HG03439 (cell line): ENCODE measurements around the gene TFB1M.
"Not testable (repeated sequence)": the region's sequence is repeated elsewhere in the genome, so short reads cannot be mapped to it uniquely, and the experiment has no call there.

Source experiments
- ATAC-seq: cut with Tn5 transposase; IDR thresholded peaks from one replicate; pipeline ENCODE4 v1.9.1; 2021; ENCODE audit warnings: mild to moderate bottlenecking, moderate library complexity; ENCODE audit not compliant: unreplicated experiment

The TFB1M gene

GRCh38 chr6:155244434-155244833 is 69.8 kb downstream of the TFB1M start:
- ATAC-seq = no peak

- ATAC-seq = no peak
Measured at GRCh38 chr6:155241966-155242365, 72.3 kb downstream of the TFB1M start.

DNA sequence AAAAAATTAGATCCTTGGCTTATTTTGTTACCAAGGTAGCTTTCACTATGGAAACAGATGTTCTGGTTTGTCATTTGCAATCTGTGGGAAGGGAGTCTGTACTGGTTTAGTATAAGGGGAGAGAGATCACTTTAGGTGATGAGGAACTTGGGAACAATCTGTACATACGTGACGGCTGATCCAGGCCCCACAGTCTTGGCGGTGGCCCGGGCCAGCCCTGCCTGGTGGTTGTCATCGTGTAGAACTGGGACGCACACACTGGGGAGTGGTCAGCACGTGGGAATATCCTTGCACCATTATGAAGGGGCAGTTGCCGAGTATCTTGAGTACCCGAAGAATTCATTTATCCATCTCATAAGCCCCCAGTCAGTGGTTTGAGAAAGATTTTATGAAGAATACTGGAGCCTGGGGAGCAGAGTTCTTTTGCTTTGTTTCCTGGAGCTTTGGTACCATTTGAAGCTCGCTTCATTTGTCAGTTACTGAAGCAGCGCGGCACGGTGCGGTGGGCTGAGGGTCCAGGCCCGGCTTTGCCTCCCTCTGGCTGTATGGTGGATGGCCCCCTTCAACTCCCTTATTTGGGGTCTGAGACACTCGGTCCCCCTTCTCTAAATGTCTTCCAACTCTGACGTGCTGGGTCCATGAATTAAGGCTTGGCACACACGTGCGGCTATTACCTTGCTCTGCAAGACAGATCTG is 73.2 kb downstream of the TFB1M start:
- no peak for ATAC-seq

- ATAC-seq = no peak
Measured at GRCh38 chr6:155237613-155238012, 76.7 kb downstream of the TFB1M start.

DNA sequence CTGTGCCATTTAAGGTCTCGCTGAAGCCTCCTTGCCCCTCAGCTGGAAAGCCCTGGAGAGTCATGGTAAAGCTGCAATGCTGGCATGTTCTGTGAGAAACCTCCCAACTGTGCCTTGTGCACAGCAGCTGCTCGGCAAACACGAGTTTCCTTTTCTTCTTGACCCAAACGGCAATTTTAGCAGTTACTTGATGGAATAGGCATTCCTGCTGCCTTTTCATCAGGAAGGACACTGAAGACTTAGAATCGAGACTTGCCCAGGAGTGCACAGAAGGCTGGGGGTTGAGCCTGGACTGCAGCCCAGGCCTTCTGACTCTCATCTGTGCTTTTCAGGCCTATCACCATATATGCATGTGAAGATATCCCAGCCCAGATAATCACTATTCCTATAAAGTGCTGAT is 79.2 kb downstream of the TFB1M start:
- no peak for ATAC-seq

DNA sequence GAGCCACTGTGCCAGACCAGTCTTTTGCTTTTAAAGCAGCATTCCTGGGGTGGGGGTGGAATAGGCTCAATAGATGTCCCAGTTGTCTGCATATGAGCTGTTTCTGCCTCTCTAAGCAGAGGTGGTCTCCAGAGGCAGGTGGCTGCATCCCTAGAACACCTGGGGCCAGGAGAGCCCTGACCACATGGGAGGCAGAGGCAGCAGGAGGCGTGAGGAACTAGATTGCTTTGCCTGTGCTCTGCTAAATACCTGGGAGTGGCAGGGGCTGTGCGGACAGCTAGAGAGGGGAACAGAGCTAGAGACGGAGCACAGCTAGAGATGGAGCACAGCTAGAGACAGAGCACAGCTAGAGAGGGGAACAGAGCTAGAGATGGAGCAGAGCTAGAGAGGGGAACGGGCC is 79.6 kb downstream of the TFB1M start:
- no peak for ATAC-seq

DNA sequence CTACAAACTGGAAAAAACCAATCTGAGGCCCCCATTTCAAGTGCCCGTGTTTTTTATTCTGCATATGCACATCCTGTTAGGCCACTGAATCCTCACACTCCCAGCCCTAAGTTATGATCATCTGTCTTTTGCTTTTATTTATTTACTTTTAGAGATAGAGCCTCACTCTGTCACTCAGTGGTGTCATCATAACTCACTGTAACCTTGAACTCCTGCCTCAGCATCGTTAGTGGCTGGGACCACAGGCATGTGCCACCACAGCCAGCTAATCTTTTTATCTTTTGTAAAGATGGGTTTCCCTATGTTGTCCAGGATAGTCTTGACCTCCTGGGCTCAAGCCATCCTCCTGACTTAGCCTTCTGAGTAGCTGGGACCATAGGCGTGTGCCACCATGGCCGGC is 80.1 kb downstream of the TFB1M start:
- no peak for ATAC-seq

- ATAC-seq = no peak
Measured at GRCh38 chr6:155232848-155233247, 81.4 kb downstream of the TFB1M start.

GRCh38 chr6:155230975-155231374 is 83.3 kb downstream of the TFB1M start:
- not testable (repeated sequence) for ATAC-seq

GRCh38 chr6:155228546-155229166 is 85.6 kb downstream of the TFB1M start:
- ATAC-seq = no peak

DNA sequence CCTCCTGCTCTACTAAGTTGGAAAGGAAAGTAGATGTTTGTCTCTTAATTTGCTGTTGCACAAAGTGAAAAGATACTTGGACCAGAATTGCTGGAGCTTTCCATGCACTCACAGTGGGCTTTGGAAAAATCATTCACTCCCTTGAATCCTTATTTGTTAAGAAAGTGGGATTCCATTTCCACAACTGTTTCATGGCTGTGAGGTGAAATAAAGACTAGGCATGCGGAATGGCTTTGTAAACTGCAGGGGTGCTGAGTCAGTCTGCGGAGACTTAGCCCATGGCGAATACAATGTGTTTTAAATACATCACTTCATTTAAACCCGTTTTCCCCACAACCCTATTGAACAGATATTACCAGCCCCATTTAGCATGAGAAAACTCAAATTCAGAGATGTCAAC is 87.2 kb downstream of the TFB1M start:
- no peak for ATAC-seq

- ATAC-seq = no peak
Measured at GRCh38 chr6:155224618-155225017, 89.7 kb downstream of the TFB1M start.

- ATAC-seq = peak; percentile 96
Measured at GRCh38 chr6:155223646-155224451, 90.4 kb downstream of the TFB1M start.

- no peak for ATAC-seq
Measured at GRCh38 chr6:155222506-155222905, 91.8 kb downstream of the TFB1M start.

GRCh38 chr6:155221086-155221485 is 93.2 kb downstream of the TFB1M start:
- ATAC-seq = no peak

GRCh38 chr6:155219858-155220301 is 94.4 kb downstream of the TFB1M start:
- no peak for ATAC-seq

GRCh38 chr6:155219299-155219698 is 95.0 kb downstream of the TFB1M start:
- ATAC-seq = no peak

DNA sequence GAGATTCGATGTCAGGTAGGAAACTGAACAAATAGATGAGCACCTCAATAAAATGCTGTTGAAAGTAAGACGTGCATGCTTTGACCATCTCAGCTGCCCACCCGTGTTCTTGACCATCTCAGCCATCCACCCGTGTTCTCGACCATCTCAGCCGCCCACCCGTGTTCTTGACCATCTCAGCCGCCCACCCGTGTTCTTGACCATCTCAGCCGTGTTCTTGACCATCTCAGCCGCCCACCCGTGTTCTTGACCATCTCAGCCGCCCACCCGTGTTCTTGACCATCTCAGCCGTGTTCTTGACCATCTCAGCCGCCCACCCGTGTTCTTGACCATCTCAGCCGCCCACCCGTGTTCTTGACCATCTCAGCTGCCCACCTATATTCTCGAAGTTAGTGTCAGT is 95.6 kb downstream of the TFB1M start:
- ATAC-seq = not testable (repeated sequence)

DNA sequence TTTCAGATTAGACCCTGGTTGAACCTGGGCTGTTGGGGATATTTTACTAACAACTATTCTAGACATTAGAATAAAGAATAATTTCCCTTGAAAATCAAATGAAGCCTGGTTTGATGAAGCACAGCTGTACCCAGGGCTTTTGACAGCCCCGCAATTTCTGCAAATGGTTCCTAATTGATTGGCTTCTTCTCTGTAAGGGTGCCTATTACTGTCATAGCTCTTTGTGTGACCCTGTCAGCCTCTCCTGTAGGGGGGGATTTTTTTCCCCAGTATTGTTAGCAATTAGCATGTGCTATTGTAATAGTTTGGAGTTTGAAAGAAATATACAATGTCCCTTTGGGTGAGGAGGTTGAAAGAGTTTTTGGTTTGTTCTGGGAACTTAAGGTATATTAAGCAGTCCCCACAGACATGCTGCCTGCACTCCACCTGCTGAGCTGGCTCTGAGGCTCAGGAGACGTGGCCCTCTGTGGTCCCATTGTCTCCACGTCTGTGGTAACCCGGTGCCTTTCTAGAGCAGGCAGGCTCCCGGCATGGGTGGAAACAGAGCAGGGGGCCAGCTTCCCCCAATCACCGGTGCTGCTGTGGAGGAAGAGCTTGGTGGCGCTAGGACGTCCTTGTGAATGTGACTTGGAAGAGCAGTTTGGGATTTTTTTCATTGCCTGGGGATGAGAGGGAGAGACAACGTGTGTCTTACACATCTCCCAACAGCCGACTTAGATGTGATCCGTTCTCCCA is 97.8 kb downstream of the TFB1M start:
- ATAC-seq = no peak

GRCh38 chr6:155215906-155216305 is 98.4 kb downstream of the TFB1M start:
- no peak for ATAC-seq
